Stimulated activated naive CD4-positive, alpha-beta T cell (primary cell): ENCODE data around the gene CRTC1.

Source experiments
- DNase-seq, 6 experiments: peaks; one replicate each; lab custom pipeline; 2025; lab: John Stamatoyannopoulos, UW

The CRTC1 gene

DNA sequence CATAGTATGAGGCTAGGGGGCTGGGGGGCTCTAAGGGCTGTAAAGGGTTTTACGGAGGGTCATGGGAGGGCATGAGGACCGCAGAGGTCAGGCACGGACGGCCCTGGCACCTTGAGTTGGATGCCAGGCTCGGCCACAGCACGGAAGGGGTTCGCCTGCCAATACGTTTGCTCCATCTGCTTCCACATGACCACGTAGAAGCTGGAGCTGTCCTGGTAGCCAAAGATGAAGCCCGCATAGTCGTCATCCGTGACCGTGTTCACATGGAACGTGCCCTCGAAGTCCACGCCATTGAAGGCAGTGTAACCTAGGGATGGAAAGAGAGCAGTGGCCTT lies 101.3 kb downstream of the CRTC1 start:
- no peak for DNase-seq

DNA sequence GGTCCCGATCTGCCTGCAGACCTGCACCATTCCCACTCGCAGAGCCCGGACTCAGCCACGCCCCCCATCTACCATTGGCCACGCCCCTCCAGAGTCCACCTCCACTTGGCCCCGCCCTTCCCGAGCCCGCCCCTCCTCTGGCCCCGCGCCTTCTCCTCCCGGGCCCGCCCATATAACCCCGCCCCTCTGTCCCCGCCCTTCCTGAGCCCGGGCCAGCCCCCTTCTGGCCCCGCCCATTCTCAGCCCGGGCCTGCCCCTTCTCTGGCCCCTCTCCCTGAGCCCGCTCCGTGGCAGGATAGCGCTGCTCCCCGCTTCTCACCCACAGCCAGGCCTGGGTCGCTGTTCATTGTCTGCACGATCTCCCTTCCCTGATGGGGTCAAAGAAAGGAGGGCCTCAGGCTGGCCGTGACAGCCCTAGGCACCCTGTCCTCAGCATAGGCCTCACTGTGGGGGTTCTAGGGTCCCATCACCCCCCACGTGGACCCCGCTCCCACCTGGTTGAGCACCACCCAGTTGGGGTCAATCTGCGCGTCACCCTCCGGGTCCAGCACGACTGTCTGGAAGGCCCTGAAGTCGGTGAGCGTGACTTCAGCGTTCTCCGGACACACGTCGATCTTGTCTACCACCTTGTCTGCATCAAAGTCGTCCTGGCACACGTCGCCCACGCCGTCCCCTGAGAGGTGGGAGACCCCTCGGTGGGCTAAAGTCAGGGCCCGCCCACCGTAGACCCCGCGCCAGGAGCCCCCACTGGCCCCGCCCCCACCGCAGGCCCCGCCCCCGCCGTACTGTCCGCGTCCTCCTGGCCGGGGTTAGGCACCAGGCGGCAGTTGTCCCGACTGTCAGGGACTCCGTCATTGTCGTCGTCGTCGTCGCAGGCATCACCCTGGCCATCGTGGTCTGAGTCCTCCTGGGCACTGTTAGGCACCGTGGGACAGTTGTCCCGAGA lies 102.0 kb downstream of the CRTC1 start:
- DNase-seq = peak in 5 of 6 experiments; percentile 55 to 73 (median 58)

DNA sequence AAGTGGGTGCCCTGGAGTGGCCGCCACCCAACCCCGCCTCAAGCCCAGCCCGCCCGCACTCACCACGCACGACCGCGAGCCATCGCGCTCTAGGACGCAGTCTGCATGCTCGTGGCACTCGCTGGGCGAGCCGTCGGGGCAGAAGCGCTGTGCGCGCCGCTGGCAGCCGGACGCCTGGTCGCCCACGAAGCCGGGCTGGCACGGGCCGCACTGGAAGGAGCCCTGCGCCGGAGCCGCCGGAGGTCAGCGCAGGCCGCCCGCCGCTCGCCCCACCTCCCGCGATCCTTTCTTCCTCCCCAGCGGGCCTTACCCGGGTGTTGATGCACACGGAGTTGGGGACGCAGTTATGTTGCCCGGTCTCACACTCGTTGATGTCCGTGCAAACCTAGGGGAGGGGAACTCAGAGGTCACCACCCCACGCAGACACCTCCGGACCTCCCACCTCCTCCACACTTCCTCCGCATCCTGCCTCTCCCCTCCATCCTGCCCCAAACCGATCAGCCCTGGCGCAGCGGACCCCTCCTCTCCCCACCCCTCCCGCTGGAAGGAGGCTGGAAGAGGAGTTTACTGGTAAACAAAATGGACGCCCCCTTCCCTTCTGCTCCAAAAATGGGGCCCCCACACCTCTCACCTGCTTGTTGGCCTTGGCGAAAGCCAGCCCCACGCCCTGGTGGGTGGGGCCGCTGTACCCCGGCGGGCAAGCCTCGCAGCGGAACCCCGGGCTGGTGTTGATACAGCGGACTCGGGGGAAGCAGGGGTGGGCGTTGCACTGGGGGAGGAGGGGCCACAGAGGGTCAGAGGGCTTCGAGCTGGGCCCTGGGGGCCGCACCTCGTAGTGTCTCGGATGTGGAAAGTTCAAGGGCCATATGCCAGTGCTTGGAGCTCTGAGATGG lies 105.3 kb downstream of the CRTC1 start:
- DNase-seq = peak in 1 of 6 experiments; percentile 34

DNA sequence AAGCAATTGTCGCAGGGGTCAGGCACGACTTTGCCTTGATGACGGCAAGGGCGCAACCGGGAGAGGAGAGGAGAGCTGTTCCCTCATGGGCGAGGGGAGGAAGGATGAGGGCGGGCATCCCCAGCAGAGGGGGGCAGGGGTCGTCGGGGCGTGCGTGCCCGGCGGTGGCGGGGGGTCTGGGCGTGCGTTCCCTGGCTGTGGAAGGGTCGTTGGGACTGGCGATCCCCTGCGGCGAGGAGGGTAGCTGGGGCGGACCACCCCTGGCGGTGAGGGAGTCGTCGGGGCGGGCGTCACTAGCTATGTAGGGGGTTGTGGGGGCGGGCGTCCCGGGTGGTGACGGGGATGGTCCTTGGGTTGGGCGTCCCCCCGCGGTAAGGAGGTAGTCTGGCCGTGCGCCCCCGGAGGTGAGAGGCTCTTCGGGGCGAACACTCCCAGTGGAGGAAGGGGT lies 106.0 kb downstream of the CRTC1 start:
- no peak for DNase-seq

DNA sequence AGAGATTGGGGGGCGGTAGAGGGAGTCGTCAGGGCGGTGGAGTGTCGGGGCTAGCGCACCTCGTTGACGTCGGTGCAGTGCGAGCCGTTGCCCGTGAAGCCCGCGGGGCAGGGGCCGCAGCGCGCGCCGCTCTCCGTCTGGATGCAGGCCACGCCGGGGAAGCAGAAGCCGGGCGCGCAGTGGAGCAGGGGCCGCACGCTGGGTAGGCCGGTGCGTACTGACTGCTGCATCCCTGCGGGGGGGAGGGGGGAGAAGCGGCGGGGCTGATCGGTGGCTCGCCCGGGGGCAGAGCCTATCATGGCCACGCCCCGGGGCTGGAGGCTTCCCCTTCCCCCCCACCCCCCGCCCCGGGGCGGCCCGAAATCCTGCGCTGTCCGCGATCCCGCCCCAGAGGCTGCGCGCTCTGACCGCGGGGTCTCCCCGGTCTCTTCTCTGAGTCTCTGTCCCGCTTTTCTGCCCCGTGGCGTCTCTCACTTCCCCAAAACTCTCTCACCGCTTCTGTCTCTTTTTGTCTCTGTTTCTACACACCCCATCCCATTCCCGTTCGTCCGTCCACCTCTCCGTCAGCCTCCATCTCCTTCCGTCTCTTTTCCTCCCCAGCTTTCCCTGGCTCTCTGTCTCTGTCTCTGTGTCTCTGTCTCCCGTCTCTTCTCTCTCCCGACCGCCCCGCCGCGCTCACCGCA lies 106.5 kb downstream of the CRTC1 start:
- peak in 2 of 6 experiments; percentile 11 to 38 for DNase-seq

DNA sequence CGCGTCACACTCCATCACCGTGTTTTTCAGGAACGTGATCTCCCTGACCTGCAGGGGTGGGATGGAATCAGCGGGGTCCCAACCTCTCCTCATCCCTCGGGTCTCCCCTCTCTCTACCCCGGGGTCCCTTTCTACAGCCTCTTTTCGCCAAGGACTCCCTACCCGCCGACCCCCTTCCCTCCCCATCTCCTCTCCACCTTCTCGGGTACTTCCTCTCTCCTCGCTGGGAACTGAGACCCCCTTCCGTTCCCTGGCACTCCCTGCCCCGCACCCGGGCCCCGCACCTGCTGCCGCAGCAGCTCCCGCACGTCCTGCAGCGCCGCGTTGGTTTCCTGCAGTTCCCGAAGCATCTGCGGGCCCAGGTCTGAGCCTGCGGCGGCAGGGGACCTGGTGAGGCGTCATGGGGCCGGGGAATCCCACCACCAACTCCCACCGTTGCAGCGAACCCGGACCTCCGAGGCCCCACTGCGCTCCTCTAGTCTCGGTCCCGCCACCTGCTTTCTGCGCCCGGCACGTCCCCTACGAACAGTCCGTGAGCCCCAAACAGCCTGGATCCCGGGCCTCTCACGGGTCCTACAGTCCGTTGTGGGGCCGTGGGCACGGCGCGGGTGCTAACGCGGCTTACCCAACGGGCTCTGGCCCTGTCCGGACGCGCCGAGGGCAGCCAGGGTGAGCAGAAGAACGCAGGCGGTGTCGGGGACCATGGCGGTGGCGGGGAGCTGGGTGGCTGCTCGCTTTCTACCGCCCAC lies 107.3 kb downstream of the CRTC1 start, which contains the start of gene COMP:
COMP (minus strand) TSS at position 740 of the 749 bp plus-strand sequence; CDS start at position 704, 36 bp downstream.
- no peak for DNase-seq

DNA sequence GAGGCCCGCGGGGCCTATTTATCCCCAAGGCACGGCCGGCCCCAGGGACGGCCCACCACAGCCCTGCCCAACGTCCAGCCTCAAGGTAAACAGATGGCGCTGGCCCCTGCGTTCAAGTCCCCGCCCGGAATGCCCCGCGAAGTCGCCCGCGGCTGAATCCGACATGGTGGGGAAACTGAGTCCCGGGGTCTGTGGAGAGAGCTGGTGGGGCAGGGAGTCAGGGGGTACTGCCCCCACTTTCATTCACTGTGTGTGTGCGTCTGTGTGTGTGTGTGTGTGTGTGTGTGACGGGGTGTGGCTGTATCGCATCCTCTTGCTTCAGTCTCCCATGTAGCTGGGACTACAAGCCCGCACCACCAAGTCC lies 107.8 kb downstream of the CRTC1 start:
- no peak for DNase-seq

DNA sequence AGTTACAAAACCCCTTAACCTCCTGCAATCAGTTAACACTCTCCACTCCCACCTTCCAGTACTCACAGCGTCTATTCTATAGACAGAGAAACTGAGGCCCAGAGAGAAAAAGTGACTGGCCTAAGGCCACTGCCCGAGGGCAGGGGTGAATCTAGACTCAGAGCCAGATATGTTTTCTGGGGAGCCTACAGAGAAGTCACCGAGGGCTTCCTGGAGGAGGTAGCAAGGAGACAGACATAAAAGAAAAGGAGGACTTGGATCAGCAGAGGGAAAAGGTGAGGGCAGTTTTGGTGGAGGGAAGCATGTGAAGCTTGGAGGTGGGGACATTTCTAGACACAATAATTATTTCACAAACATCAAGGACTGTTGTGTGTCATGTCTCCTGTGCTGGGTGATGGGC lies 109.2 kb downstream of the CRTC1 start:
- no peak for DNase-seq

DNA sequence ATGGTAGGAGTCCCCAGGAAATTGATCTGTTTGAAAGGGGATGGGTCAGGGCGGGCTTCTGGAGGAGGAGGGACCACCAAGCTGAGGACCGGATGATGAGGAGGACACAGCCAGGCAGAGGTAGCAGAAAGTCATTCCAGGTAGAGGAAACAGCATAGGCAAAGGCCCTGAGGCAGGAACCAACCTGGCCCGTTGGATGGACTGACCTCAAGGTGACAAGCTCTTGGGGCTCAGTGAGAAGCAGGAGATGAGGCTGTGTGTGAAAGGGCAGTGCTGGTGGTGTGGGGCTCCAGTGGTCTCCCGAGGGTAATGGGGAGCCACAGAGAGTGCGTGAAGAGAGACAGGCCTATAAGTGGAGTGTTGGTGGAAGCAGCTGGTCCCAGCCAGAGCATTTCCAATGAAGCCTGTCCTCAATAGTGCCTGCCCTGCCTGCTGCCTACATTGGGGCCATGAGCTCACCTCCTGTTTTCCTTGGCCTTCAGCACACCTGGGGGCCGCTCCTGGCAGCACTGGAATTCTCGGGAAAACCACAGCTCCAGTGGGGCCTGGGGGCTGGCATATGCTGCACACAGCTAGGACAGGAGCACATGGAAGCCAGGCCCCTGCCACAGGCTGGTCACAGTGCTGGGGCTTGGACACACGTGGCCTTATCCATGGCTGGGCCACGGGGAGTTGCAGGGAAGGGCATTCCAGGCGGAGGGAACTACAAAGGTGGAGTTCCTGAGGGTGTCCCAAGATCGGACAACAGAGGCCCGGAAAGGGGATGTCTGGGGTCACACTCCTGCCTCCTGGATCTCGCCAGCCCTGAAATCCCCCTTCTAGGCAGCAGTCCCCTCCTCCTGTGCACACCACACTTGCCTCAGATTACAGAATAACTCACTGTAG lies 109.9 kb downstream of the CRTC1 start:
- DNase-seq = no peak

DNA sequence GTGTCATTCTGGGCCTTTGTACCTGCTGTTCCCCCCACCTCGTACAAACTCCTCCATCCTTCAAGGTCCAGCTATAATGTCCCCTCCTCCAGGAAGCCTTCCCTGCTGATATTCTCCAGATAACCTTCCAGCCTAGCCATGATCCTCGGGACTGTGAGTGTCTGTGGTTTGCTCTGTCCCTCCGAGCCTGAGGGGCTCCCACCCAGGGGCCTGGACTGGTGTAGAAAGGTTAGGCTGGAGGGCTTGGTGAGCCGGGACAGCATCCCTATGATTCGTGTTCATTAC lies 110.5 kb downstream of the CRTC1 start:
- no peak for DNase-seq

DNA sequence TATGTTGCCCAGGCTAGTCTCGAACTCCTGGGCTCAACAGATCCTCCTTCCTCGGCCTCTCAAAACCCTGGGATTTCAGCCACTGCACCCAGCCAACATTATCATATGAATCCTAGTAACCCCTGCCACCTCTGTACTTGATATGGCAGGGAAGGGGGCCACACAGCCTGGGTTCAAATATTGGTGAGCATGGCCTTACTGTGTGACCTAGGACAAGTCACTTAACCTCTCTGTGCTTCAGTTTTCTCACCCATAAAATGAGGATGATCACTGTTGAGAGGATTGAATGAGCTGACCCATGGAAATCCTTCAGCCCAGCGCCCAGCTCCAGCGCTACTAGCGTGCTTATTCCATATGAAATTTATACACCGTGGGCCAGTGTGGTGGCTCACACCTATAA lies 111.2 kb downstream of the CRTC1 start:
- DNase-seq = no peak

DNA sequence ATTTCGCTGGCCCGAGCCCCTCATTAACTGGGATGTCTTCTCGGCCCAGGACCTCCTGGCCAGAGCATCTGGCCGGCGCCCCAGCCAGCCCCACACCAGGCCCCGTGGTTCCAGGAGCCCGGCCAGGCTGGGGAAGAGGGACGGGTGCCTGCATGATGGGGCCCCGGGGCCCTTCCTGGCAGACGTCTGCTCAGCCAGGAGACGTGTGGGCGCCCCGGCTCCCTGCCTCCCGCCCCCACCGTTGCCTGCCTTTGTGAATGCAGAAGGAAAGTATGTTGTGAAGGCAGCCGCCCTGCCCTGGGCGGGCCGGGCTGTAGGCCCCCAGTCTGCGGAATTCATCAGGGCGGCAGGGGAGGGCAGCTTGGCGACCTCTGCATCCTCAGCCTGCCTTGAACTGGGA lies 112.1 kb downstream of the CRTC1 start:
- no peak for DNase-seq

DNA sequence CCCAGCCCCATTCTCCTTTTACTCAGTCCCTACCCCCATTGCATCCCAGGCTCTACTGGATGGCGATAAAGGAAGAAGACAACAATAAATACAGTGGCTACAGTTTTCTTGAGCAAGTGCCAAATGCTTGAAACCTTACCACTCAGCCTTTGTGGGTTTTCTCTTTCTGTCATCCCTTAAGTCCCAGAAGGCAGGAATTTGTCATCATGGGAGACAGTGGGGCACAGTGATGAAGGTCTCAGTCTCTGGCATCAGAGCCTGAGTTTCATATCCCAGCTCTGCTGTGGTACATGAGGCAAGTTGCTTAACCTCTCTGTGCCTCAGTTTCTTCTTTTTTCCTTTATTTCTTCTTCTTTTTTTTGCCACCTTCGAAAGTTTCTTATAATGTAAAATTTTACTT lies 112.8 kb downstream of the CRTC1 start:
- DNase-seq = no peak

DNA sequence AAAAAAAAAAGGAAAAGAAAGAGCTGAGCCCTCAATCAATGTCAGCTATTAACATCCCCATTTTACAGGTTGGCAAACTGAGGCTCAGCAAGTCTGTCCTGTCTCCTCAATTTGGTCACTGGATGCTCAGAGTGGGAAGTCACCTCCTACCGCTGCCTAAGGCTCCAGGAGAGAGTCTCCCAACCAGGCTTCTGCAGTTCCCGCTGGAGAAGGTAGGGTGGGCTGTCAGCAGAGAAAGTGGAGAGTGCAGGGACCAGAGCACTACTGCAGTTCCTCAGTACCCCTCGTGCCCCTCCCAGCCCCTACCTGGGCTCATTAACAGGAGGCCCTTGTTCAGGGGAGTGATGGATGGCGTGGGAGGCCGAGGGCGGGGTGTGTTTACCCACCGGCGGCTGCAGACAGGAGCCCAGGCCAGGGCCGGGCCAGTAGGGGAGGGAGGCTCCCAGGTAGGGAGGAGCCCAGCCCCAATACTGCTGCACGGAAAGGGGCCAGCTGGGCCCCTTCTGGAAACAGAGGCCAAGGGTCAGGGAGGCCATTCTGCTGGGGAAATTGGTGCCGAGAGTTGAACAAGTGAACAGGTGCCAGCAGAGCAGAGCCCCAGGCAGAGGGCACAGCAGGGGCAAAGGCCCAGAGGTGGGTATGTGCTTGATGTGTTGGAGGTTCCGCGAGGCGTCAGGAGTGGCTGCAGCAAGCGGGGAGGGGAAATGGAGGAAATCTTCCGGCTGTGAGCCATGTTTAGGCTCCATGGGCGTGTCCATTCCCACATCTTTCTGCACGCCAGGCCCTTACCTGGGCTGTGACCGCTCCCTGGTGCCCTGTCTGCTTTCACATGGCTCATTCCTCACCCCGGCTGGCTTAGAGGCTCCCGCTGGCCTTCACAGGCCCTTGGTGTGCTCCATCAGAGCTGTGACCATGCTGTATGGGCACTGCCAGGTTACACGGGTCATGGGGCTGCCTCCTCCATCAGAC lies 115.2 kb downstream of the CRTC1 start:
- DNase-seq = no peak

DNA sequence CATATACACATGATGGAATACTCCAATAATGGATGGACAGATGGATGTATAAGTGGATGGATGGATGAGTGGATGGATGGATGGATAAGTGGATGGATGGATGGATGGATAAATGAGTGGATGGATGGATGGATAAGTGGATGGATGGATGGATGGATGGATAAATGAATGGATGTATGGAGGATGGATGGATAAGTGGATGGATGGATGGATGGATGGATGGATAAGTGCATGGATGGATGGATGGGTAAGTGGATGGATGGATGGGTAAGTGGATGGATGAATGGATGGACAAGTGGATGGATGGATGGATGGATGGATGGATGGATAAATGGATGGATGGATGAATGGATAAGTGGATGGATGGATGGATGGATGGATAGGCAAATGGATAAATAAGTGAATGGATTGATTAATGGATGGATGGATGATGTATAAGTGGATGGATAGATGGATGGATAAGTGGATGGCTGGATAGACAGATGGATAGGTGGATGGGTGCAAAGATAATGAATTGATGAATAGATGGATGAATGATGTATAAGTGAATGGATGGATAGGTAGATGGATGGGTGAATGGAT lies 116.0 kb downstream of the CRTC1 start:
- DNase-seq = no peak

DNA sequence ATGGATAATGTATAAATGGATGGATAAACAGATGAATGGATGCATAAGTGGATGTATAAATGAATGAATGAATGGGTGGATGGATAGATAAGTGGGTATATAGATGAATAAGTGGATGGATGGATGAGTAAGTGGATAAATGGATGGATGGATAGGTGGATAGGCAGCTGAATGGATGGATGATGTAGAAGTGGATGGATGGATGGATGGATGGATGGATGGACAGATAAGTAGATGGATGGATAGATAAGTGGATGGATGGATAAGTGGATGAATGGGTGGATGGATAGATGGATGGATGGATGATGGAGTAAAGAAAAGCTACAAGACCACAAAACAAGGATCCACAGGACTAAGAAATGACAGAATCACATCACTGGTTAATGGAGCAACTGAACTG lies 116.6 kb downstream of the CRTC1 start:
- DNase-seq = no peak

DNA sequence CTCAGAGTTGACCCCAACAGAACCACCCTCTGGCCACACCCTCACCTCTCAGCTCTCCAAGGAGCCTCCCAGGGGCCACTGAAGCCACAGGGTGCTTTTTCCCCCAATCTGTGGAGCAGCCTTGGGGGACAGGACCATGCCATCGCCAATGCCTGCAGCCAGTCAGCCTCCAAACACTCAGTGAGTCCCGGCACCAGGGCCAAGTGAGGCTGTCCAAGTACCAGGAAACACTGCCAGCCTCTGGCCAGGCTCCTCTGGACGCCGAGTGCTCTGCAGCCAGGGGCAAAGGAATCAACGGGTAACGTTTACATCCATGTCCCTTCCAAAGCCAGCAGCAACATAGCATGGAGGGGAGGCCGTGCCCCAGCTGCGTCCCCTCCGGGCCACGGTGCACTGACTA lies 117.2 kb downstream of the CRTC1 start:
- DNase-seq = no peak

DNA sequence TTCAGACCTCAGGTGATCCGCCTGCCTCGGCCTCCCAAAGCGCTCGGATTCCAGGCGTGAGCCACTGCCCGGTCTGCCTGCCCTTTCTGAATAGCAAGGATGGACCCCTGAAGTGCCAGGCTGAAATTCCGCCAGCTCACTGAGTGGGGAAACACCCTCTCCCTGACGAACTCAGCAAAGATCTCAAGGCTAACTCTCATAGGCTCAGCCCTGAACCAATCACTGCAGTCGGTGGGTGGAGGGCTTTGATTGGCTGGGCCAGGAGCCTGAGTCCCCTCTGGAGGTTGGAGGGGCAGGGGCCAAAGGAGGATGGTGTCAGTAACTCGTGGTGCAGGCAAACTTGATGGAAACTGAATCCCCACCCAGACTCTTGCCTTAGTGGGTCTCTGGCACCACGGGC lies 118.9 kb downstream of the CRTC1 start:
- DNase-seq = no peak

DNA sequence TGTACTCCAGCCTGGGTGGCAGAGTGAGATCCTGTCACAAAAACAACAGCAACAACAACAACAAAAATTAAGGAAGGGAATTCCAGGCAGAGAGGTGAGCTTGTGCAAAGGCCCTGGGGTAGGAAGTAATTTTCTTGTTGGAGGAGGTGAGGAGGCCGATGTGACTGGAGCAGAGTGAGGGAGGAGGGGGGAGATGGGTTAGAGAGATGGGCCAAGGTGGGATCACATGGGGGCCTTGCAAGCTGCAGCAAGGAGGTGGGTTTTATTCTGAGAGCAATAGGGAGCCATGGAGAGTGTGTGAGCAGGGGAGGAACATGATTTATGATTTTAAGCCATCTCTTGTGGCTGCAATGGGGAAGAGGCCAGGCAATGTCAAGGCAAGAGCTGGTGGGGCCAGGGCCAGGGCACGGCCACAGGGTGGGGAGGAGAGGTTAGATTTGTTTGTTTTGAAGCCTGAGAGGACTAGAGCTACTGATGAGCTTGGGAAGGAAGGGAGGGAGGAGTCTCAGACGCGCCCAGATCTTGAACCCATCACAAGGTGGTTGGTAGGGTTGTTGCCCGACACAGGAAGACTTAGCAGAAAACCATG lies 120.2 kb downstream of the CRTC1 start:
- DNase-seq = no peak
